SK-N-MC (cell line): ENCODE data around the gene APOA4.

ENCODE experiments used
- EZH2 ChIP-seq: fragments of 200-600 bp; sonication (generic); IDR thresholded peaks from one replicate; pipeline ENCODE4 v1.6.1; 2017; ENCODE audit warnings: antibody characterized with exemption
- POLR2AphosphoS5 ChIP-seq: IDR thresholded peaks from 2 replicates; pipeline ENCODE4 v1.6.1; 2012; ENCODE audit warnings: mild to moderate bottlenecking, low read depth, low read length, borderline replicate concordance

GRCh38 chr11:116786966-116787365 lies 36.1 kb downstream of the APOA4 start:
- TF ChIP-seq POLR2AphosphoS5 (no peak), EZH2 (no peak)
